T follicular helper cell (primary cell): ENCODE results near the gene CSNK1G1.
"Not testable (repeated sequence)": the region's sequence is repeated elsewhere in the genome, so short reads cannot be mapped to it uniquely, and the experiment has no call there.

Experiments used
- DNase-seq: peaks from one replicate; pipeline ENCODE4 v3.0.0-alpha.2; 2020; ENCODE audit warnings: low read depth

The CSNK1G1 gene

GRCh38 chr15:64237677-64238076 is 118.3 kb downstream of the CSNK1G1 start:
- no peak for DNase-seq

DNA sequence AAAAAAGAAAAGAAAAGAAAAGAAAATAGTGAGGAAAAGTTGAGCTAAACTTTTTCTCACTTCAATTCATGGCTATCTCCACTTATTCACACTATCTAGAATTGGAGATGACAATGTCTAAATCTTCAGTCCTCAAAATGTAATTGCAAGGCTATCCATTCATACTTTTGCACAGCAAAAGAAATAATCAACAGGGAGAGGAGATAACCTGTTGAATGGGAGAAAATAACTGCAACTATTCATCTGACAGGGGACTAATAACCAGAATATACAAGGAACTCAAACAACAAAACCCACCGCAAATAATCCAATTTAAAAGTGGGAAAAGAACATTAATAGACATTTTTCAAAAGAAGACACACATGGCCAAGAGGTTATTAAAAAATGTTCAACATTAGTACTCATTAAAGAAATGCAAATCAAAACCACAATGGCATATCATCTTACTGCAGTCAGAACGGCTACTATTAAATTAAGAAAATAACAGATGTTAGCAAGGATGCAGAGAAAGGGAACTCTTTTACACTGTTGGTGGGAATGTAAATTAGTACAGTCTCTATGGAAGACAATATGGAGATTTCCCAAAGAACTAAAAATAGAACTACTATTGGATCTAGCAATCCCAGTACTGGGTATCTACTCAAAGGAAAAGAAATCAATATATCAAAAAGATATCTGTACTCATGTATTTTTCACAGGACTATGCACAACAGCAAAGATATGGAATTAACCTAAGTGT is 119.6 kb downstream of the CSNK1G1 start:
- DNase-seq: no peak

DNA sequence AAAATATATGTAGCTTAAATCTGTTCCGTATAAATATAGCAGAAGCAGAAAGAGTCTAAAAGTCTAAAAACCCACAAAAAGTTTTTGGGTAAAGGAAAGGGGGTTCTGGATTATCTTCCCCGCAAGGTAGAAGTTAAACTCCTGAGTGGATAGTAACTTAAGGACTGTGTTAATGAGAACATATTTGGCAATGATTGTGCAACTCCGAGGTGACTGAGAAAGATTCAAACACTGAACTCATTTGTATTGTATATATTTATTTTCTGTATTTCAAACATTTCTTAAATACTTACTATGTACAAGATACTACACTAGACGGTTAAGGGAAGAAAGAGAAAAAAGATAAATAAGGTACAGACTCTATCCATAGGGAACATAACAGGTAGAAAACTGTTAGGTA is 120.4 kb downstream of the CSNK1G1 start:
- DNase-seq: no peak

DNA sequence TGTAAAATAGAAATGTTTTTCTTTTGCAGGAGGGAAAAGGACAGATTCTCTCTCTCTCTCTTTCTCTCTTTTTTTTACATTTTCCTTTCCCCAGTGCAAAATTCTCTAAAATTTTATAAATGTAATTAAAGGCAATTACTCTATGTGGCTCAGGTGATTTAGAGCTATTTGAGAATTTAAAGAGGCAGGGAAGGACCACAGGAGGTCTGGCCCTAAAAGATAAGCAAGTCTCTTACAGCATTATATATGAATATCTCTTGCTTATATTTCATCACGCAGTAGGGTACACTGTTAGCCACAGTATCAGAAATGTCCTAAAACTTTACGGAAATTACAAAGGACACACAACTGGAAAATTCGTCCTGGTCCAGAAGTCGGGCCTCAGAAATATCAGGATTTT is 122.7 kb downstream of the CSNK1G1 start:
- DNase-seq: no peak

DNA sequence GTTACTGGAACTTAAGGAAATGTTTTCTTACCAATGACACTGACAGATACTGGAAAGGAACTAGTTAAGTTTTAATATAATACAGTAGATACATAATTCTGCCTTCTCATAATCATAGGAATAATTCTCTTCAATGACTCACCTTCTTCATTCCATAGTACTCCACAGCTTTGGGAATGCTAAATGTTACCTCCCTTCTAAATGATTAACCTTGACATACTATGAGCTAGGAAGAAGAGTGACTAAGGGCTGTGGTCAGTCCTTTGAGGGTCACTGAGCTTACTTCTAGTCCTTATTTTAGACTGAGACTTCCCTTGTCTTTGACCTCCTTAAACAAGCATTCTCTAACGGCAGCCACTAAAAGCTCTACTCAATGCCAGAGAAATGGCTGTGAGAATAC is 123.6 kb downstream of the CSNK1G1 start:
- no peak for DNase-seq

DNA sequence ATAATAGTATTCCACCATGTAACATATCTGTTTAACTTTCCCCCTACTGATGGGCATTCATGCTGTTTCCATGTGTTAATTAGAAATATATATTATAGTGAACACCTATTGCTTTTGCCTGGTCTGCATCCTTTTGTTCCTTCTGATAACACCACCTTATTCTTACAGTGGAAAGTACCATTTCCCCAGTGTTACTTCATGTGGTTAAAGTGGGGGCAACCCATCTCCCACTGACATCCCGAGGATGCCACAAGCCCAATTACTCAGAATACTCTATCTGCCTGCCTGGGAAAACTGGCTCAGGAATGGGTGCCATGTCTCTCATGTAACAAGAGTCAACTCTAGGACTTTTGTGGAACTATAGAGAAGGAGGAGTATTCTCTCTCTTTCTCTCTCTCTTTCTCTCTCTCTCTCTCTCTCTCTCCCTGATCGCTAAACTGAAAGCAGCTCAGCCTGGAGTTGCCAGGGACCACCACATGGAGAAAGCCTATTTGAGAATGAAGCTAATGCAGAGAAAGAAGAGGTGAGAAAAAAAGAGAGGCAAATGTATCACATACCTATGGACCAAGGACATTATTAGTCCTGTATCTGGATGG is 126.7 kb downstream of the CSNK1G1 start:
- no peak for DNase-seq

DNA sequence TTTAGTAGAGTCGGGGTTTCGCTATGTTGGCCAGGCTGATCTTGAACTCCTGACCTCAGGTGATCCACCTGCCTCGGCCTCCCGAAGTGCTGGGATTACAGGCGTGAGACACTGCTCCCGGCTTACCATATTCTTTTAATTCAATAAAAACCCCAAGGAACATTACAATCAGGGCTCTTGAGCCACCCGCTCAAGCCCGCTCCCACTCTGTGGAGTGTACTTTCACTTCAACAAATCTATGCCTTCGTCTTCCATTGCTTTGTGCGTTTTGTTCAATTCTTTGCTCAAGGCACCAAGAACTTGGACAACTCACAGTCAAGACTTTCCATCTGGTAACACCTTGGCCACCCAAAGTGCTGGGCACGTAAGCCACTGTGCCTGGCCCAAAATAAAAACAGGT is 130.2 kb downstream of the CSNK1G1 start:
- no peak for DNase-seq

DNA sequence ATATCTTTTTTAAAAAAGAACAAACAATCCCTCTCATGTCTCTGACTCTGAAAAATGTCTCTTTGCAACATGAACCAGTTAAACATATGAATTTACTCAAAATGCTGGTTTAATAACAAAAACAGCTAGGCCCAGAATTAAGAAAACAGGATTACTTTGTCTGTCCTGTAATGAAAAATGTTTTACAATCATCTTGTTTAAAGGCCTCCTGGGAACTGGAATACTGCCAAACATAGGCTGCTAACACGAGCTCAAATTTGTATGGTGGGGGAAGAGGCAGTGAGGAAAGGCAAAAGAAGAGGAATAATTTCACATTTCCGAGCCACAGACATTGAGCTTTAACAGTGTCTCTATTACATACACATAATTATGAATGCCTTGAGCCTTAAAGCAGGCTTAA is 131.5 kb downstream of the CSNK1G1 start:
- DNase-seq: no peak

DNA sequence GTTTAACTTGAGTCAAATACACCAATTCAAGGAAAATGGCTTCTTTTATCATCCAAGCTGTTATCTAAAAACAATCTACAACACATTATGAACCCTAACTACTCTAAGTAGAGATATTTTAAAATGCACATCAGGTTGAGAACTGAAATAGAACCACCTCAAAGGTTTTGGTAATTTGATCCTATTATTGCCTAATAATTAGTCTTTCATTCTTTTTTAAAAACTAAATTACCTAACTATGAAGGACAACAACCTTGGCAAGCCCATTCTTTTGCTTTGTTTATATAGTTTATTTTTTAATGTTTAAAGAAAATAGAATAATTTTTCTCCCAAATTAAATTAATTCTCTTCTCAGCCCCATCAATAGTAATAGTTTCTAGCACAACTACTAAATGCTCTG is 132.1 kb downstream of the CSNK1G1 start:
- DNase-seq: no peak

DNA sequence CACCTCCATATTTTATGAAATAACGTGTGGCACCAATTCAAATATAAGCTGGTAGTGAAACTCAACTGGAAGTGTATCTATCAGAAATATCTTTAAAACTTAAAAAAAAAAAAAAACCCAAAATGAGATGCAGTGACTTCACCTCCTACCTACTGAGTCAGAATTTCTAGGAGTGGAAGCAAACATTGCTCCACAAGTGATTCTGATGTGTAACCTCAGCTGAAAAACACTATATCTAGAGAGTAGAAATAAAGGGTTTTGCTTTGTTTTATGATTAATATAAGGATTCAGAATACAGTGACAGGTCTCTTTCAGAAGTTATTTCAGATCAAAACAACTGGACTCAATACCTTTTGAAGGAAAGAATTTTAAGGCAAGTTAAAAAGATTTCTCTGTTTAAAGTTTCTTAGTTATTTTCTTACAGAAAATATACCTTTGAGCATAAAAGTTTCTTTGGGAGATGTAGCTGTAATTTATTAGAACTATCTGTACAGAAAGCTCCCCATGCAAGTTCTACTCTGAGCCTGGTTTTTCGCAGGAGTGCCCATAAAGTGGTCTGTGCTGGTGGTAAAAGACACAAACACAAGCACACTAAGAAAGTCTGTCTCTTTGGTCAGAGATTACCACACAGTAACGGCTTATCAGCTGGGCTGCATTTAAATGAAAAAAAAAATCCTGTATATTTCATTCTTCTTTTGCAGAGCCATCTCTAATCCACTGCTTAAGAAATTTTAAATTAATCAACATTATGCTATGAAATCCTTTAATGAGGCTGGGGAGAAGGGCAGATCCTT is 133.2 kb downstream of the CSNK1G1 start:
- DNase-seq: no peak

DNA sequence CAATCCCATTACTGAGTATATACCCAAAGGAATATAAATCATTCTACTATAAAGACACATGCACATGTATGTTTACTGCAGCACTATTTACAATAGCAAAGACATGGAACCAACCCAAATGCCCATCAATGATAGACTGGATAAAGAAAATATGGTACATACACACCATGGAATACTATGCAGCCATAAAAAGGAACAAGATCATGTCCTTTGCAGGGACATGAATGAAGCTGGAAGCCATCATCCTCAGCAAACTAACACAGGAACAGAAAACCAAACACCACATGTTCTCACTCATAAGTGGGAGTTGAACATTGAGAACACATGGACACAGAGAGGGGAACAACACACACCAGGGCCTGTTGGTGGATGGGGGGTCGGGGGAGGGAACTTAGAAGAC is 134.1 kb downstream of the CSNK1G1 start:
- not testable (repeated sequence) for DNase-seq

GRCh38 chr15:64217429-64217750 is 138.6 kb downstream of the CSNK1G1 start:
- DNase-seq: not testable (repeated sequence)

- DNase-seq: no peak
Observed at GRCh38 chr15:64216730-64217428, 139.1 kb downstream of the CSNK1G1 start.

DNA sequence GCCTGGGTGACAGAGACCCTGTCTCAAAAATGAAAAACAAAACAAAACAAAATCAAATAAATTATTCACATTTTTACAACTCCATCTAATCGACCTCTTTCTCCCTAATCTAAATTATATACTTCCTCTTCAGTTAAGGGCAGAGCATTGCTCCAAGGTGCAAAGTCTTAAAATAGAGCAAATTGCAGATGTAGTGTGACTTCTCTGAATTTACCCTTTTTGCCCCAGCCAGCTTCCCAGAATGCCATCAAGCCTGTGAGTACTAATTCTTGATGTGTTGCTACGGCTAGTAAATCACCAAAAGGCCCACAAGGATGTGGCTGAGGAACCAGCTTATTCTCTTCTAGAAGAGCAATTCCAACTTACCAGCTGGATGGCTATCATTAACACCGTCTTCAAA is 139.8 kb downstream of the CSNK1G1 start:
- no peak for DNase-seq

GRCh38 chr15:64213646-64214045 is 142.3 kb downstream of the CSNK1G1 start:
- DNase-seq: no peak

GRCh38 chr15:64211696-64212095 is 144.3 kb downstream of the CSNK1G1 start:
- DNase-seq: no peak

DNA sequence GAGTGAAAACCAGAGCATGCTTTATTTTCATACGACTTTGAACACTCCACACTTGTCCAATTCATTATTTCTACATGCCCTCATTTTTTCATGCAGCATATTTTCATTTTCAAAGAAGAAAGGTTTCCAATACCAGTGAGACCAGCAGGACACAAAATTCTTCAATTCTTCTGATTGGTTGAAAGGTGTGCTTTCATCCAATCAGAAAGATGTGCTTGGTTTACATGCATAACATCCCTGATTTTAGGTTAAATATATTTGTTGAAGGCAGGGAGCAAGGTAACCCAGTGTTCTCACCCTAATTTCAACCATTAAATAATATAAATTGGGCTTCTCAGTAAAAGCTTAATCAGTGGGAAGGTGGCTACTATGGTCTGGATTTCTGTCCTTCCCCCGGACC is 145.6 kb downstream of the CSNK1G1 start:
- no peak for DNase-seq

- no peak for DNase-seq
Observed at GRCh38 chr15:64209680-64210334, 146.2 kb downstream of the CSNK1G1 start.

- DNase-seq: no peak
Observed at GRCh38 chr15:64205202-64205601, 150.8 kb downstream of the CSNK1G1 start.

DNA sequence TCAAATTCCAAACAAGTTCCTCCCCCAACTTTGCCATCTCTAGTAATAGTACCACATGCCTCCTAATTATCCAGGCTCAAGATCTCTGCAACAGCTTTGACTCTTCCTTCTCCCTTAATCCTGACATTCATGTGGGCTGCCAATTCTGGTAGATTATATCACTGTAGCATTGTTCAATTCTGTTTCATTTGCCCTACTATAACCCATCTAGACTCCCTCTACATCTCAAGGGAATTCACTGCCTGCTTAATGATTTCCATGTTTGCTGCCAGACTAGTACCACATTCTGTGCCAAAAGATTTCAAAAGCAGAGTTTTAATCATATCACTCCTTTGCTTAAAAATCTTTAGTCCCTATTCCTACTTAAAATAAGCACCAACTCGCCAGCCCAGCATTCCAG is 158.5 kb downstream of the CSNK1G1 start:
- DNase-seq: no peak

GRCh38 chr15:64193971-64194370 is 162.0 kb downstream of the CSNK1G1 start:
- DNase-seq: no peak
